Measurements from ENCODE around the gene KRTAP10-12. TPM values are rescaled to one million over a fixed set of nuclear protein-coding genes. Genes with fewer than 3 reads are reported as not detected.

Gene KRTAP10-12, protein sequence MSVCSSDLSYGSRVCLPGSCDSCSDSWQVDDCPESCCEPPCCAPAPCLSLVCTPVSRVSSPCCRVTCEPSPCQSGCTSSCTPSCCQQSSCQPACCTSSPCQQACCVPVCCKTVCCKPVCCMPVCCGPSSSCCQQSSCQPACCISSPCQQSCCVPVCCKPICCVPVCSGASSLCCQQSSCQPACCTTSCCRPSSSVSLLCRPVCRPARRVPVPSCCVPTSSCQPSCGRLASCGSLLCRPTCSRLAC
- not detected for total RNA-seq

DNA sequence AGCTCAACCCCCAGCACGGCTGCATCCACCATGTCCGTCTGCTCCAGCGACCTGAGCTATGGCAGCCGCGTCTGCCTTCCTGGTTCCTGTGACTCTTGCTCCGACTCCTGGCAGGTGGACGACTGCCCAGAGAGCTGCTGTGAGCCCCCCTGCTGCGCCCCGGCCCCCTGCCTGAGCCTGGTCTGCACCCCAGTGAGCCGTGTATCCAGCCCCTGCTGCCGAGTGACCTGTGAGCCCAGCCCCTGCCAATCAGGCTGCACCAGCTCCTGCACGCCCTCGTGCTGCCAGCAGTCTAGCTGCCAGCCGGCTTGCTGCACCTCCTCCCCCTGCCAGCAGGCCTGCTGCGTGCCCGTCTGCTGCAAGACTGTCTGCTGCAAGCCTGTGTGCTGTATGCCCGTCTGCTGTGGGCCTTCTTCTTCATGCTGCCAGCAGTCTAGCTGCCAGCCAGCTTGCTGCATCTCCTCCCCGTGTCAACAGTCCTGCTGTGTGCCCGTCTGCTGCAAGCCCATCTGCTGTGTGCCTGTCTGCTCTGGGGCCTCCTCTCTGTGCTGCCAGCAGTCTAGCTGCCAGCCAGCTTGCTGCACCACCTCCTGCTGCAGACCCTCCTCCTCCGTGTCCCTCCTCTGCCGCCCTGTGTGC lies at the start of gene KRTAP10-12:
KRTAP10-12 (plus strand) TSS at position 1 of the 639 bp plus-strand sequence; CDS start at position 31, 30 bp downstream.

DNA sequence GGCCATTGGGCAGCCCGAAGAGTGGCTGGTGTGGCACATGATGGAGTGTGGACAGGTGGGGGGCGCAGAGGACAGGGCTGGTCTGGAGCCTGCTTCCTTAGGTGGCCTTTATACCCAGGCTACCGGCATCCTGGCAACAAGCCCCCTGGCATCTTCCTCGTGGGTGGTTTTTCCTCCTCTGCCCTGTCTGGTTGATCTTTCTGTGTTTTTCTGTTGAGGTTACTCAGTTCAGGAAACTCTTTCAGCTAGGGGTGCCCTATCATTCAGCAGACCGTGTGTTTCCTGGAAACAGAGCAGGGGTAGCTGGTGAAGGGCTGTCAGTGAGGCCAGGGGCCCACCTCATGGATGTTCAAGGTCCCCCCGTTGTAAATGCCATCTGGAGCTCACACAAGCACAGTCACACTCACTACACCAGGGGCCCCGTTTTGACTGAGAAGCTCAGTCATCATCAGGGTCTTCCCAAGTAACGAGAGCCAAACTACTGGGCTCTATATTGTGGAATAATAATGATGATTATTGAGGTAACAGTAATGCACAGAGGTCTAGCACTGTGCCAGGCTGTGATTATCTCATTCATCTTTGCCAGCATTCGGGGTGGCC lies 42.3 kb upstream of the KRTAP10-12 start, which contains the start of gene KRTAP12-4:
KRTAP12-4 (minus strand) TSS at position 84 of the 600 bp plus-strand sequence; CDS start at position 39, 45 bp downstream.

DNA sequence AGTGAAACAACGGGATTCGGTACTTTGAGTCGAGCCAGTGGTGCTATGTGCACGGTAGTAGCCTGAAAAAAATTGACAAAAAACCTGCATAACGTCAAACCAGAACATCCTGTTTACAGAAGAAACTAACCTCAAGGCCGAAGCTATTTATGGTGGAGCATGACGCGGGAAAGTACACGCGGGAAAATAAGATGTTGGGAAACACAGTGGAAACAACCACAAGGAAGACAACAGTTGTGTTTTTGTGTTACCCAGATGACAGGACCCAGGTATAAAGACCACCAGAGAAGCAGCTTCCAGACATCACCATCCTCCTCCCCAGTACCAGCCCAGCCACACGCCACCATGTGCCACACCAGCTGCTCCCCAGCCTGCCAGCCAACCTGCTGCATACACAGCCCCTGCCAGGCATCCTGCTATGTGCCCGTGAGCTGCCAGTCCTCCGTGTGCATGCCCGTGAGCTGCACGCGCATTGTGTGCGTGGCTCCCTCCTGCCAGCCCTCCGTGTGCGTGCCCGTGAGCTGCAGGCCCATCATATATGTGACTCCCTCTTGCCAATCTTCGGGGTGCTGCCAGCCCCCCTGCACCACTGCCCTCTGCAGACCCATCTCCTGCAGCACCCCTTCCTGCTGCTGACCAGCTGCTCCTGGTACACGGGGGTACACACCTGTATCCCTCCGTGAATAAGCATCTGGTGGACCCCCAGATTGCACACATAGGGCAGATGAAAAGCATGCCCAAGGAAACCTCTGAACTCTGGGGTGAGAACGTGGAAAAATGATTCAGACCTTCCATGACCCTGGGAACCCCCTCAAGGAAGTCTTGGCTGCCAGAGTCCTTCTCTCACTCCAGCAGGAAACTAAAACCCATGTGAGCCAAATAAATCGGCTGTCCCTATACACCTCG lies 39.1 kb upstream of the KRTAP10-12 start, which contains the start of gene KRTAP12-3:
KRTAP12-3 (plus strand) TSS at position 298 of the 906 bp plus-strand sequence; CDS start at position 346, 48 bp downstream.

DNA sequence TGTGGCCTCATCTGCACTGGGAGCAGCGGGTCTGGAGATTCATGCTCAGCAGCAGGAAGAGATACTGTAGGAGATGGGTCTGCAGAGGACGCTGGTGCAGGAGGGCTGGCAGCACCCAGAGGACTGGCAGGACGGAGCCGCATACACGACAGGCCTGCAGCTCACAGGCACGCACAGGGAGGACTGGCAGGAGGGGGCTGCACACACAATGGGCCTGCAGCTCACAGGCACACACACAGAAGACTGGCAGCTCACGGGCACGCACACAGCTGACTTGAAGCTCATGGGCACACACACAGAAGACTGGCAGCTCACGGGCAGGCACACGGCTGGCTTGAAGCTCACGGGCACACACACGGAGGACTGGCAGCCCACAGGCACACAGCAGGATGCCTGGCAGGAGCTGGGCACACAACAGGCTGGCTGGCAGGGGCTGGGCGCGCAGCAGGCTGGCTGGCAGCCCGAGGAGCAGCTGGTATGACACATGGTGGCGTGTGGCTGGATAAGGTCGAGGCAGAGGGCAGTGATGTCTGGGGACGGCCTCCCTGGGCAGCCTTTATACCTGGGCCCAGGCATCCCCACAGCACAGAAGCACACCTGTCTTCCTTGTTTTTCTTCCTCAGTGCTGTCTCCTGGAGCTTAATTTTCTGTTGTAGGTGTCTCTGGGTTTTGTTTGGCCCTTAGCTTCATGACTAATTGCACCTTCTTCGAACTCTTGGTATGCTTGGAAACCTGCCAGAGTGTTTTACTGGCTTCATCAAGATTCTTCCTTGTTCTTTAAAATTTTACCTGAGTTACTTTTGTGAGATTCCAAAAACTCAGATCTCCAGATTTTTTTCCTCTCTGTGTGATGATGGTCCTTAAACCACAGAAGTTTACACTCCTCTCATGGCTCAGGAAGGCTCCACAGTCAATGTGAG lies 30.3 kb upstream of the KRTAP10-12 start, which contains the start of gene KRTAP12-2:
KRTAP12-2 (minus strand) TSS at position 527 of the 920 bp plus-strand sequence; CDS start at position 486, 41 bp downstream.

DNA sequence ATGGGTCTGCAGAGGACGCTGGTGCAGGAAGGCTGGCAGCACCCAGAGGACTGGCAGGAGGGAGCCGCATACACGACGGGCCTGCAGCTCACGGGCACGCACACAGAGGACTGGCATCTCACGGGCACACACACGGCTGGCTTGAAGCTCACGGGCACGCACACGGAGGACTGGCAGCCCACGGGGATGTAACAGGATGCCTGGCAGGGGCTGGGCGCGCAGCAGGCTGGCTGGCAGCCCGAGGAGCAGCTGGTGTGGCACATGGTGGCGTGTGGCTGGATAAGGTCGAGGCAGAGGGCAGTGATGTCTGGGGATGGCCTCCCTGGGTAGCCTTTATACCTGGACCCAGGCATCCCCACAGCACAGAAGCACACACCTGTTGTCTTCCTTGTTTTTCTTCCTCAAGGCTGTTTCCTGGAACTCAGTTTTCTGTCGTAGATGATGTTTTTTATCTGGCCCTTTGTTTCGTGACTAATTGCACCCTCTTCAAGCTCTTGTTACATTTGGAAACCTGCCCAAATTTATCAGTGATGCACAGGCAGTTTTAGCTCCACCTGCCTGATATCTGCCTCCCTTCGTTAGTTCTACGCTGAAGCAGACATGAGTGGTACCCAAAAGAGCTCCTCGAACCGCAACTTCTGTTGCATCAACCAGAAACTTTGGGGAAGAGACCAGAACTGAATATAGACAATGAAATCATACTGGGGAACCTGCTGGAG lies 15.0 kb upstream of the KRTAP10-12 start, which contains the start of gene KRTAP12-1:
KRTAP12-1 (minus strand) TSS at position 303 of the 719 bp plus-strand sequence; CDS start at position 263, 40 bp downstream.

DNA sequence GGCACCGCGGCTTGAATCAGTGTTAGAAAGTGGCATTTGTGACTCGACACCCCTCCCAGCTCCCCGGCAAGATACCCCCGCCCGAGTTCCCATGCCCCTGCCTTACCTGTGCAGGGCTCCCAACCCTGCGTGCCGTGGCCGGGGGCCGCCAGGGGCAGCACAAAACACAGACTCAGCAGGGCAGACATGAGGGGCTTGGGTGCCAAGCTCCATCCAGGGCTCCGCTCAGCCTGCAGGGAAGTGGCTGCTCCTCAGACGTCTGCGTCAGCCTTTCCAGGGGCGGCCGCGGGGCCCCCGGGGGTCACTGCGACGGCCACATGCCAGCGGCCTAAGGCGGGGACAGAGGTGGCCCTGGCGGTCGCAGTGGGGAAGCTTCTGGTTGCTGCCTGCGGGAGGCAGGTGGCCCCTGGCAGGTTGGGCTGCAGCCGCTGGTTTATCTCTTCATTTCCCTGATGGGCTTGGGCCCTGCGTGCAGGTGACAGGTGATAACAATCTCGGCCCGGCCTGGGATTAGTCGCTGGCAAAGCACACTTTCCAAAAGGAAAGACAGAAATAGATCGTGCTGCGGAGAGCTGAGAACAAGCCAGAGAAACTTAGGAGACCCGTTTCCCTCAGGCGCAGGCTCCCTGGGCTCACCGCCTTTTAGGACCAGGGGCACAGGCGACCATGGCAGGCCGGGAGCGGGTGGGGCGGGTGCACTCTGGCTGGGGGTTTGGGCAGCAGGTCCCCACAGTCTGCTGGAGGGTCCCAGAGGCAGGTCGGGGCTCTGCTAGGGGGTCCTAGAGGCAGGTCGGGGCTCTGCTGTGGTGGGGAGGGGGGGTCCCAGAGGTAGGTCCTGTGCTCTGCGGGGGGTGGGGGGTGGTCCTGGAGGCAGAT lies 14.6 kb downstream of the KRTAP10-12 start, which contains the start of gene TSPEAR:
TSPEAR (minus strand) TSS at position 246 of the 876 bp plus-strand sequence; CDS start at position 188, 58 bp downstream.

Small RNAs within 50 kb of the gene (small RNA-seq; reads per million reads assigned to genes)
- 0 reads per million in 2 donors for gene KRTAP12-6P

Other genes with a start within 250 kb of the KRTAP10-12 start
- gene LRRC3, start 241.7 kb upstream of the KRTAP10-12 start, total RNA-seq: 1 to 10 TPM; 1.7 to 3.1 TPM
- not detected for gene KRTAP10-1, start 157.0 kb upstream of the KRTAP10-12 start, total RNA-seq
- not detected for gene KRTAP10-2, start 145.7 kb upstream of the KRTAP10-12 start, total RNA-seq
- not detected for gene KRTAP10-3, start 138.4 kb upstream of the KRTAP10-12 start, total RNA-seq
- not detected for gene KRTAP10-4, start 123.4 kb upstream of the KRTAP10-12 start, total RNA-seq
- not detected for gene KRTAP10-5, start 116.6 kb upstream of the KRTAP10-12 start, total RNA-seq
- not detected for gene KRTAP10-6, start 104.7 kb upstream of the KRTAP10-12 start, total RNA-seq
- gene KRTAP10-7, start 96.6 kb upstream of the KRTAP10-12 start, total RNA-seq: not detected
- gene KRTAP10-8, start 85.1 kb upstream of the KRTAP10-12 start, total RNA-seq: not detected
- gene KRTAP10-9, start 70.1 kb upstream of the KRTAP10-12 start, total RNA-seq: not detected
- gene KRTAP10-10, start 59.8 kb upstream of the KRTAP10-12 start, total RNA-seq: not detected
- not detected for gene KRTAP10-11, start 50.8 kb upstream of the KRTAP10-12 start, total RNA-seq
- gene KRTAP12-4, start 42.5 kb upstream of the KRTAP10-12 start, total RNA-seq: not detected
- not detected for gene KRTAP12-3, start 39.2 kb upstream of the KRTAP10-12 start, total RNA-seq
- gene KRTAP12-2, start 30.2 kb upstream of the KRTAP10-12 start, total RNA-seq: not detected
- not detected for gene KRTAP12-1, start 15.0 kb upstream of the KRTAP10-12 start, total RNA-seq
- gene TSPEAR, start 14.4 kb downstream of the KRTAP10-12 start, total RNA-seq: not detected
- 100 to 1,000 TPM in 1 of 2 donors, 10 to 100 TPM in 1; 88.1 to 144 TPM for gene UBE2G2, start 104.6 kb downstream of the KRTAP10-12 start, total RNA-seq
- gene SUMO3, start 120.9 kb downstream of the KRTAP10-12 start, total RNA-seq: 10 to 100 TPM; 70.2 to 90.6 TPM
- 100 to 1,000 TPM; 254 to 261 TPM for gene PTTG1IP, start 176.5 kb downstream of the KRTAP10-12 start, total RNA-seq
- gene ITGB2, start 223.7 kb downstream of the KRTAP10-12 start, total RNA-seq: under 1 TPM in 1 of 2 donors, not detected in 1; under 0.01 TPM
- gene SLX9, start 242.9 kb downstream of the KRTAP10-12 start, total RNA-seq: 10 to 100 TPM; 13.4 to 31.3 TPM

Measured in melanocyte of skin (primary cell).